Transverse colon (tissue), 4 donors: ENCODE measurements around the gene RASAL1. TPM values are rescaled to one million over a fixed set of nuclear protein-coding genes. Genes with fewer than 3 reads are reported as not detected.

Experiments
- DNase-seq: peaks from one replicate; pipeline ENCODE4 v3.0.0-alpha.2; 2019
- H3K27ac ChIP-seq, 4 donors: fragments of 200-600 bp; sonication (generic); 2 replicates each; pipeline ENCODE4 v1.5.1; 2016 to 2018; ENCODE audit warnings: inconsistent platforms in 4 of 4
- H3K27me3 ChIP-seq: fragments of 200-600 bp; sonication (generic); 2 replicates; pipeline ENCODE4 v1.5.1; 2017; ENCODE audit warnings: inconsistent platforms
- H3K36me3 ChIP-seq, 4 donors: fragments of 200-600 bp; sonication (generic); 2 replicates each; pipeline ENCODE4 v1.5.1; 2017 to 2019; ENCODE audit warnings: inconsistent platforms in 4 of 4
- H3K4me1 ChIP-seq, 4 donors: fragments of 200-600 bp; sonication (generic); 2 replicates each; pipeline ENCODE4 v1.5.1; 2017 to 2020; ENCODE audit warnings: inconsistent platforms in 4 of 4
- H3K4me3 ChIP-seq, 4 donors: fragments of 200-600 bp; sonication (generic); 1 replicate in 1 of 4; 2 replicates in 3 of 4; pipeline versions ENCODE4 v1.5.1 to v1.6.1; 2017 to 2019; ENCODE audit warnings: inconsistent platforms in 4 of 4
- H3K9me3 ChIP-seq, 2 donors: fragments of 200-600 bp; sonication (generic); 2 replicates each; pipeline ENCODE4 v1.5.1; 2017 to 2019; ENCODE audit warnings: inconsistent platforms in 2 of 2
- CTCF ChIP-seq, 5 experiments: fragments of 200-600 bp in 3 of 5; fragments of 450-650 bp in 2 of 5; sonication (generic) in 3 of 5; IDR thresholded peaks; 1 replicate in 2 of 5; 2 replicates in 3 of 5; pipeline ENCODE4 v1.5.1; 2016 to 2017; ENCODE audit warnings: antibody characterized with exemption in 5 of 5, inconsistent platforms in 3 of 5, mild to moderate bottlenecking in 2 of 5, moderate library complexity in 1 of 5
- EP300 ChIP-seq: sonication (generic); formaldehyde crosslinking; IDR thresholded peaks from one replicate; pipeline ENCODE4 v1.6.1; 2017; ENCODE audit warnings: antibody characterized with exemption, low read depth
- POLR2A ChIP-seq: fragments of 450-650 bp; IDR thresholded peaks from one replicate; pipeline ENCODE4 v1.6.1; 2016; ENCODE audit warnings: antibody characterized with exemption, mild to moderate bottlenecking, moderate library complexity
- POLR2AphosphoS5 ChIP-seq, 3 donors: sonication (generic); formaldehyde crosslinking; IDR thresholded peaks; one replicate each; pipeline ENCODE4 v1.6.1; 2016; ENCODE audit warnings: antibody characterized with exemption in 3 of 3
- WGBS, 2 donors: methylation state at CpG; one replicate each; pipeline ENCODE4 v1.1.5; 2018; ENCODE audit warnings: low coverage in 1 of 2; 5-methylcytosine and 5-hydroxymethylcytosine counted together
- in situ Hi-C, 4 donors: fragments of 200-750 bp; cut with MboI; loops; one replicate each; pipeline versions ENCODE4 v1.15.0 to v1.15.1; 2017; ENCODE audit warnings: low sequenced_read_pairs in 3 of 4, low pct_ligation_motif_present in 1 of 4, low pct_unique_long_range_greater_than_20kb in 1 of 4
- intact Hi-C: fragments of 100-400 bp; cut with DNase I; formaldehyde crosslinking; loops from one replicate; pipeline ENCODE4 v1.15.1; 2023; ENCODE audit warnings: low total_unique reads
- total RNA-seq, 4 donors: library from RNA; depleted of rRNA; stranded (reverse); fragments of >200 nt; gene quantifications; one replicate each; pipeline ENCODE4 v1.1.0, GENCODE V29; 2016

Gene RASAL1
- total RNA-seq, 4 donors from 2014 or later: 1.9 to 38.2 (median 4.9) TPM

GRCh38 chr12:113067987-113068935, 67.3 kb downstream of the RASAL1 start:
- Histone ChIP-seq H3K36me3 (no peaks in the 10 kb centered on the region), H3K27me3 (peaks cover 23% of the 10 kb centered on the region), H3K4me3 (no peak overlapping the region), H3K9me3 (no peaks in the 10 kb centered on the region), H3K4me1 (peaks cover 0 to 6% (median 1%) of the 10 kb centered on the region in 4 donors), H3K27ac (no peak overlapping the region)
- intact Hi-C loops: no loop called here
- in situ Hi-C loops: no loop called here
- no peak for TF ChIP-seq POLR2A
- no peak for TF ChIP-seq CTCF (IDR thresholded peaks at IDR 0.05)
- no peak for TF ChIP-seq EP300
- no peak for TF ChIP-seq POLR2AphosphoS5 (IDR thresholded peaks at IDR 0.05)
- no peak for DNase-seq
- WGBS, 2 donors: 80 to 92% methylated on average over 5 to 10 of the region's 10 CpGs

- TF ChIP-seq CTCF (IDR thresholded peaks at IDR 0.05): no peak
- no peak for TF ChIP-seq EP300
- TF ChIP-seq POLR2A: no peak
- TF ChIP-seq POLR2AphosphoS5 (IDR thresholded peaks at IDR 0.05): no peak
- Histone ChIP-seq H3K4me1 (peaks cover 0 to 6% (median 1%) of the 10 kb centered on the region in 4 donors), H3K27ac (no peak overlapping the region), H3K36me3 (no peaks in the 10 kb centered on the region), H3K9me3 (no peaks in the 10 kb centered on the region), H3K4me3 (no peak overlapping the region), H3K27me3 (peaks cover 31% of the 10 kb centered on the region)
- intact Hi-C loops (no loop called here), in situ Hi-C loops (no loop called here)
- WGBS, 2 donors: 64% methylated on average over 13 of the region's 13 CpGs; no CpG with 5 or more reads in 1 of the 2 donors
- no peak for DNase-seq
These were observed 68.7 kb downstream of the RASAL1 start for GRCh38 chr12:113066813-113067400.

GRCh38 chr12:113065126-113066007, 70.2 kb downstream of the RASAL1 start:
- H3K27ac ChIP-seq: no peak overlapping the region
- no peaks in the 10 kb centered on the region for H3K36me3 ChIP-seq
- no peak overlapping the region for H3K4me3 ChIP-seq
- in situ Hi-C loops (no loop called here), intact Hi-C loops (no loop called here)
- DNase-seq: no peak
- WGBS, 2 donors: 24% methylated on average over 31 of the region's 31 CpGs; no CpG with 5 or more reads in 1 of the 2 donors
- H3K9me3 ChIP-seq: no peaks in the 10 kb centered on the region
- peaks cover 31% of the 10 kb centered on the region for H3K27me3 ChIP-seq
- peaks cover 0 to 6% (median 0%) of the 10 kb centered on the region in 4 donors for H3K4me1 ChIP-seq
- no peak for TF ChIP-seq POLR2A
- no peak for TF ChIP-seq EP300
- TF ChIP-seq POLR2AphosphoS5 (IDR thresholded peaks at IDR 0.05): no peak
- TF ChIP-seq CTCF (IDR thresholded peaks at IDR 0.05): no peak
